ENCODE measurements around the gene KIAA0825.

The KIAA0825 gene

DNA sequence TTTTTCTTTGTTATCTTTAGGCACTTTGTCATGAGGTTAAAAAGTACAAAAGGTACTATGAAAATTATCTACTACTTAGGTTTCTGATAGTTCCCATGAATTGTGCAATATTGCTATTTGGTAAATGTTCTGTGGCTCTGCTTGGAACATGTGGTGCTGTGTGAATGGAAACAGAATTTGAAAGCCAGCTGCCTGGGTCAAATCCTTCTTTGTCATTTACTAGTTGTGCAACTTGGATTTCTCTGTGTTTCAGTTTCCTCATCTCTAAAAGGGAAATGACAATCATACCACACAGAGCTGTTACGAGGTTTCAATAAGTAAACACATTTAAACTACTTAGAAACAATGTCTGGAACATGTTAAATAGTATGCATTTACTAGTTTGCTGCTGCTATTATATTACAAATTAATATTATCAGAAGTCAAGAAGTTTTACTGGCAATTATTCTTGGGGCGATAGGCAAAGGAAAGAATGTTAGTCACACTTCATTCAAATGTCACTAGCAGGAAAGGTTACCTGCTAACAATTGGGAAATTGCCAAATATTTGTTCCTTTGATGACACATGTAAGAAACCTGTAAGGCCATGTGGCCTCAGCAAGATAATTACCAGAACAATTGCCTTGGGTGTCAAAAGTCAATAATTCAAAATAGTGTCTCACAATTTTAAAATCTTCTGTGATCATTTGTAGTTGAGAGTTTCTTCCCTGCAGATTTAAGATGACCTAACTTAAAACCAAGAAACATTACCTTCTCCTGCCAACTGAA is 184.8 kb downstream of the KIAA0825 start:
- no peak for DNase-seq

DNA sequence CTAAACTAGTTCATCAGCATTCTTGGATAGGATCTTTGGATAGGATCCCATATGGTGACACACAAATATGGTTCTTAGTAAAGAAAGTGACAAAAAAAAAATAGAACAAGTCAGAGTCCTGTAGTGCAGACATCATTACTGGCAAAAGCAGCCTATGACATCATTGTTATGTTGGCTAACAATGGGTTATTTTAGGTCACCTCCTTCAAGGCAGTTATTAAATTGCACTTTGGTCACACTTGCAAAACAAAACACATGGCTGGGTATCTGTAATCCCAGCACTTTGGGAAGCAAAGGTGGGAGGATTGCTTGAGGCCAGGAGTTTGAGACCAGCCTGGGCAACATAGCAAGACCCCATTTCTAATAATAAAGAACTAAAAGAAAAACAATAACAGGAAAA is 185.9 kb downstream of the KIAA0825 start:
- no peak for DNase-seq

DNA sequence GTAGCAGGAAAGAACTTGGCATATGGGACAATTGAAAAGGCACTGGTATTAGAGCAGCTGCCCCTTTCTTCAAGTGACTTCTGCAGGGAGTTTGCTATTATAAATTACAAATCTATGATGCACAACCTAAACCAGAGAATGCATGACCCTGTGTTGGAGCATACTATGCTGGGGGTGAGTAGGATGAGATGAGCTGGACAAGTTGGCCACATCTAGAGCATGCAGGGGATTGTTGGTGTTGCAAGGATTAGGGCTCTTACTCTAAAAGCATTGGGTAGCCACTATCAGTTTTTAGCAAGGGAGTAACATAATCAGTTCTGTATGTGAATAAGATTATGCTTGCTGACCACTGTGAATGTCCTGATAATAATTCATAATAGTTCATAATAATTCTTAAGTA is 186.7 kb downstream of the KIAA0825 start:
- no peak for DNase-seq

DNA sequence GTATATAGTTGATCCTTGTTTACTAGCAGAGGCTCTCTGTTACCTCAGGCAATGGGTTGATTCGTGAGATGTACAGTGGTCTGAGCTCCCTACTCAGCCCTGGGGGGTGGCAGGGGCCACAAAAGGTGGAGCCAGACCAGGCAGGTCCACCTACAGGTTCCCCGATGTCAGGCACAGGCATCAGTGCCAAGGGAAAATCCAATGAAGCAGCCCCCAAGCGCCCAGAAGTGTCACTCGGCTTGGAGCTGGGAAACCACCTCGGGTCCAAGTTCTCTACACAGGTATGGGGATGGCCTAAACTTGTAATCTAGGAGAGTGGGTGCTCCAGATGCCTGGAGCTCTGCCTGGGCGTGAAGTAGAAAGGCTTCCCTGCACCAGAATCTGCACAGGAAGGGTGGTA is 188.8 kb downstream of the KIAA0825 start:
- peak in 1 of 56 donors; percentile 0 for DNase-seq

DNA sequence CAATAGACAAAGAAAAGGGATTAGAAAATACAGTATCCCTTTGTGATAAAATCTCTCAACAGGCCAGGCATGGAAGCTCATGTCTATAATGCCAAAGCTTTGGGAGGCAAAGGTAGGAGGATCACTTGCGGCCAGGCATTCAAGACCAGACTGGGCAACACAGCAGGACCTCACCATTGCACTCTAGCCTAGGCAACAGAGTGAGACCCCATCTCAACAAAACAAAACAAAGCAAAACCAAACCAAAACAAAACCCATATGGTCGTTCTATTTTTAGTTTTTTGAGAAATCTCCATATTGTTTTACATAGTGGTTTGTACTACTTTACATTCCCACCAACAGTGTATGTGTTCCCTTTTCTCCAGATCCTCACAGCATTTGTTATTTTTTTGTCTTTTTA is 193.0 kb downstream of the KIAA0825 start:
- DNase-seq = no peak

DNA sequence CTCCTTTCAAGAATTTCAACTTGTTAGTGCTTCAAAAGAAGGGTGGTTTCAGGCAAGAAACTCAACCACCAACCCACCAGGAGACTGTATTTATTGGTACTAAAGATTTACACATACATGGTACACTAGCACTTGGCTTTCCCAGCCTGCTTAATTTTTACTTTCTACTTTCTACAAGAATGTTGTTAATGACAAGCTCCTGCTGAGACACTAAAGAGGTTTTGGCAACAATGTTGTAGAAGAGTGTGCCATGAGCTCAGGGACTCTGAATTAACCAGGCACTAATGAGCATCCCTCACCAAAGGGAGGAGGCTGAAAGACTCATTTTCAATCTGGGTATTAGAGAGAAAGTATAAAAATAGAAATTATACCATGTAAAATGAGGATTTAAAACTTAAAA is 195.0 kb downstream of the KIAA0825 start:
- no peak for DNase-seq

DNA sequence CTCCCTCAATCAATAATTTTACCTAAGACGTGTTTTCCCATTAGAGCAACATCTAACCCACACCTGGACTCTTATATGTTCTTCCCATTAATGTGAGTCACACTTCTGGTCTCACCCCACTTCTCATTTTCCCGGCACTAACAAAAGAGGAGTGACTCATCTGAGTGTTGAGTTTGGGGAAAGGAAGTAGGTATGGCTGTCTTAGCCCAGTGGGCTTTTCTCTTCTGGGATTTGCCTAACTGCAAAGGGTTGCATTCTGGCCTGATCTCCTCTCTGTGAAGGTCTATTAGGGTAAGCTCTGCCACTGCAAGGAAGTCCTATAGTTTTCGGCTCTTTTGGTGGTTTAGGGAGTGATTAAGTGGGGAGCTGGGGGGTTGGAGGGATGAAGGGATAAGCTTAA is 195.6 kb downstream of the KIAA0825 start:
- DNase-seq = no peak

DNA sequence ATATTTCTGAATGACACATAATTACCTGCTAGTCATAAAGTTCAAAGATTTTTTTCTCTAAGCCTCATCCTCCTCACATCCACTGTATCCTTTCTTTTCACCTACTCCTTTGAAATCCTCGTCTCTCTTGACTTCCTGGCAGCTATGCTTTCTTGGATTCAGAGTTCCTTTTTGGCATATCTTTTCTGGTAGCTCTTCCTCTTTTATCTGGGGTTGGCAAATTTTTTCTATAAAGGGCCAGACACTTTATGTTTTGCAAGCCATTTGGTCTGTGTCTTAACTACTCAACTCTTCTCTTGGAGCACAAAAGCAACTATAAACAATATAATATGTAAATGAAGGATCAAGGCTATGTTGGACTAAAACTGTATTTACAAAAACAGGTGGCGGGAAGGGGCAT is 197.5 kb downstream of the KIAA0825 start:
- no peak for DNase-seq

DNA sequence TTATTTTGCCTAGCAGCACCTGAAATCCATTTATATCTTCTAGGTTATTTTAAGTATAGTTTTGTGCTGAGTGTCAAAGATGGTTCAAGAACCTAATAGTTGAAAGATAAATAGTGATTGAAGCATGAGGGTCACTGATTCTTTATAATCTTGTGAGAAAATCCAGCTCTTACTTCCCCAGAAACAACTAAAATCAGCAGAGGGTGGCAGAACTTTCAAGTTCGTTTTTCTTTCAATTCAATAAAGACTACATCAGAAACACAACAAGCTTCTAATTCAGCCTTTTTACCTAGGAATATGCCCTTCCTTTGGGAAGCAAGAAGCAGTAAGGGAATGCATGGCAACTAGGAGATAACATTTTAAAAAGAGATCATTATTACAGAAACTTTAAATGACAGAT is 202.6 kb downstream of the KIAA0825 start:
- no peak for DNase-seq

DNA sequence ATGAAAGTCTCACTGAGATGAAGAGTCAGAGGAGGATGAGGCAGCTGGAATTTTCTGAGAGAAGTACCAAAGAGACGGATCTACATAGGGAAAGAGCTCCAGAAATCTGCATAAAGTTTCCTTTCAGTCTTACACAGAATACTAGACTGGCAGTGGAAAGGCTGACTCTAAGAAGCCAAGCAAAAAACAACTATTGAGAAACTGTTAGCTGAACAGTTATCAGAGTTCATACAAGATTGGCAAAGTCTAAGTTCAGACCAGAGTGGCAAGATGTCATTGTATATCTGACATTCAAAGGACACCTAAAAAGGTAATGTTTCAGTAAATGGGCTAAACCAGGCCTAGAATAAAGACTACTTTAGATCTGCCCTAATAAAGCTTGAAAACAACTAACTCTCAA is 209.0 kb downstream of the KIAA0825 start:
- DNase-seq = no peak

DNA sequence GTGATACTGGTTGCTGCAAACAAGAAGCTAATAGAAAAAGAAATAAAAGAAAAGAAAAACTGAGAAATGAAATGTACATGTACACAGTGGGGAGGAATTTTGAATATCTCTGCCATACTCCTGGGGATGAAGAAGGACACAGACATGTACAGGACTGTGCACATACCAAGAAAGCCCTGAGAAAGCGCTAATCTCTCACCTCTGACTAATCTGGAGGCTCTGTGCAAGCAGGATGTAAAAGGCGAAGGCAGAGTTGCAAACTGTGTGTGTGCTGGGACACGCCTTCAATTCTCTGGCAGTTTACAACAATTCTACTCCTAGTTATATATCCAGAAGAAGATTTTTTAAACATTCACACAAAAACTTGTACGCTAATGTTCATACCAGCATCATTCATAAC is 211.4 kb downstream of the KIAA0825 start:
- DNase-seq = no peak

DNA sequence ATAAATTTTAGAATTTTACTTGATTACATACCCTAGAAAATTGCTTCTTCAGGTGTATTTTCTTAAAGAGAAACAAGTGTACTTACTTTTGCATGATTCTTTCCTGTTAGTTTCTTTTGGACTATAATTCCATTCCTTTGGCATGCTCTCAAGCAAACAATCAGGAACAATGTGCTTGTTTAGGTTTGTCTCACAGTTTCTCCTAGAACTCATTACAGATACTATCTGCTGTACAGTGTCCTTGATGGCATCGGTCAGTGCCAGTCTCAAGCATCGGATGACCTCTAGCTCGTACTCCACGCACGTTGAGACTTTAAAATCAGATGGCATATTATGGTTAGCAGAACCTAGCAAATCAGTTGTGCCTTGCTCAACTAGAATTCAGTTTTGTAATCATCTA is 214.9 kb downstream of the KIAA0825 start:
- no peak for DNase-seq

DNA sequence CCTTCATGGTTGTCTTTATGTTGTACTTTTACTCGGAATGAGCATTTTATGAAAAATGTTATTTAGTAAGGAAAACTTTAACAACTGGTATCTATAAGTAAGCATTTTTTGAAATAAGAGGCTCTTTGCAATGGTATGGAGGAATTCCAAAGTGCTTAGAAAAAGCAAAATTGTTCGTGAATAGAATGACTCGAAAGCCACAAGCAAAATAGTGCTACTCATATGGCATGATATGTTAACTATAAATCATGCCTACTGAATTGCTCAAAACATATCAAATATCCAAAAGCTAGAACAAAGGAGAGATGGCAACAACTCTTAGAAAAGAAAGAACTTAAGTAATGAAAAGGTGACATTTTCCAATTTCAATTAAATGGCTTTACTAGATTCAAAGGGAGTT is 216.3 kb downstream of the KIAA0825 start:
- no peak for DNase-seq

DNA sequence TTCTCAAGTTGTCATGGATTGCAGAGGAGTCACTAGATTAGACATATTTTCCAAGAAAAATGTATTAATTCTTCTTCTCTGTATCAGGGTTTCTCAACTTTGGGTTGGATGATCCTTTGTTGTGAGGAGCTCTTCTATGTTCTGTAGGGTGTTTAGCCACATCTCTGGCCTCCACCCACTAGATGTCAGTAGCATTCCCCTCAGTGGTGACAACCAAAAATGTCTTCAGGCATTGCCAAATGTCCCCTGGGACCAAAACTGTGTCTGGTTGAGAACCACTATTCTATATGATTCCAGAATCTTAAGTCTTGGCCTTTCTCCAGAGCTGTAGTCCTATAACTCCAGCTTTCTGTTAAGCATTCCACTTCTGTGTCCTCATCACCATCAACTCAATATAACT is 220.9 kb downstream of the KIAA0825 start:
- no peak for DNase-seq

DNA sequence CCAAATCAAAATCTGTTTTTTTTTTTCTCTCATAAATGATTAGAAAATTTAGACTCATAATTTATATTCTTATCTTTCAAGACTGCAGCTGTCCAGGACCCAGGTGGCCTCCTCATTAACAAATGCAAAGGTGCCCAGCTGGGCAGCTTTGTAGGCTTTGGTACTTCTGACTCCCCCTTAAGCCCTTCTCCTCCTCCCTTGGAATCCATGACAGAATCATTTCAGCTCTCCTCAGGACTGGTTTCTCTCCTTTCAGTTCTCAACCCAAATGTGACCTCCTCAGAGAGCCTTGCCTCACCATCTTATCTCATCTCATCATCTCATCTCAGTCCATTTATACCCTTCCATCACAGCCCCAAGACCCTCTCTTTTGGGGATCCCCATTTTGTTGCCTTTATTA is 221.7 kb downstream of the KIAA0825 start:
- DNase-seq = no peak

DNA sequence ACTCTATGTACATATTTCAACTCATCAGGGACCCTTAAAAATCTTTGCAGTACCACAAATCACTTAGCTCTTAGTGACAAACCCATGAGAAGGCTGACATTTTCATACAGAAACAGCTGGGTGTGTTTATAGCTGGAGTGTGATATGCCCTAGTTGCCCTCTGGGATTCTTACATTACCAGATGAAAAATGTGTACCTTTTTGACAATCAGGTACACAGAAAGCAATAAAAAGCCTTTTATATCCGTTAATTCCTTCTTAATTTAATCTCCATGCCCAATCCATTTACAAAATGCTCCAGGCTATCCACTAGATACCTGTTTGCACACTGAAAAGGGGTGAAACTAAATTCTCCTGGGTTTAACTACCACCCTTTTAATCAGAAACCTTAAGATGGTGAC is 222.9 kb downstream of the KIAA0825 start:
- no peak for DNase-seq

DNA sequence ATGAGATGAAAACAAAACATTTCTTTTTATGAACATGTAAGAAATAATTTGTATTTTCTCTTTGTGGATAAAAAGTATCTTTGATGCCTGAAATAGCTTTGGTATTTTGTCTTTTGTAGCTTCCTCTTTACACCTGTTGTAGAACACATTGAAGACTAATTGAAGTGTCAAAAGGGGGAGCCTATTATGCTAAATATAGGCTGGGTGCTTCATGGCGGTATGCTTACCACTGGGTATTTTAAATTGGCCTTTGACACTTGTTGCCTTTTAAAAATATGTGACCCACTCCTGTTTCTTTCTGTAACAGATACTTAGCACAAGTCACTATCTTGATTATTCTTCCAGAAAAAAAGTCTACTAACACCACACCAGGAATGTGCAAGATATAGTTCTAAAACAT is 226.4 kb downstream of the KIAA0825 start:
- DNase-seq = no peak

DNA sequence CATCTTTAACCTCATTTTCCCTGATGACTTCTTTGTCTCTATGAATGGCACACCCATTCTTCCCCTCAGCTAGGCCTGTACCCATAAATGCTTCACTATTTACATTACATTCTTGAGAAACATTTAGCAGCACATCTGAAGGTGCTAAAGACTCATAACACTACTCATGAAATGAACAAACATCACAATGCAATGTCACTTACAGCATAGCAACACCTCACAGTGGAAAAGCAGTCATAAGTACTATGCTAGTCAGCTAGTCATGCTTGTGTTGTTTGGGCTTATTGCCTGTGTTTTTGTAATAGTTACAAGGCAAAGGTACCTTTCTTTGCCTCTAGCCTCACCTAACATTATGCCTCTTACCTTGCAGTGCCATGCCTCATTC is 228.9 kb downstream of the KIAA0825 start:
- no peak for DNase-seq

DNA sequence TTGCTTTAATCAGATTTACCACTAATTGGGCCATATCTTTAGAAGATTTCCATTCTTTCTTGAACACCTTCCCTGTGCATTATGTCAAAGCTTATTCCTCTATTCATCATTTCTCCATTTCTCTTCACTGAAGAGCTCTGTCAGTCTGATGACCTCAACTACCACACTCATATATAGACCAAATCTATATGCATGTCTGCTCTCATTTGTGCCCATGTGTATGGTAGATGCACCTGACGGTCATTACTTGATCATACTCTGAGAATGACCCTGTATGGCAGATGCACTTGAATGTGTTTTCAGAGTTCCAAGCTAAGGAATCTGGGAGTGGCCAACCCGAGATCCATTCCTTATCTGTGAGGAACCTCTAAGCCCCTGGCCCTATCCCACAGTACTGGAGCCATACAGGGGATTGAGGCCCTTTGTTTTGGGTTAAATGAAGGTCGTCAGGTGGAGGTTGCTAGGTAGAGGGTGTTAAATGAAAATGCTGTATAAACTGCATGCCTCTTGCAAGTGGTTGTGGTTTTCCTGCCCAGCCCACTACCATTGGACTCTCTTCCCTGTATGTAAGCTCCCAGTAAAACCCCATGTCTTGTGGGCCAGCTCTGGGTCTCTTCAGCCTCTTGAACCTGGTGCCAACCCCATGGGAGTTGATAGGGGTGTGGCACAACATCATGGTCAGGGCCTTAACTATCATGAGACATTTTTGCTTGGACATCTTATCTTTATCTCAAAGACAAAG is 229.5 kb downstream of the KIAA0825 start:
- no peak for DNase-seq

DNA sequence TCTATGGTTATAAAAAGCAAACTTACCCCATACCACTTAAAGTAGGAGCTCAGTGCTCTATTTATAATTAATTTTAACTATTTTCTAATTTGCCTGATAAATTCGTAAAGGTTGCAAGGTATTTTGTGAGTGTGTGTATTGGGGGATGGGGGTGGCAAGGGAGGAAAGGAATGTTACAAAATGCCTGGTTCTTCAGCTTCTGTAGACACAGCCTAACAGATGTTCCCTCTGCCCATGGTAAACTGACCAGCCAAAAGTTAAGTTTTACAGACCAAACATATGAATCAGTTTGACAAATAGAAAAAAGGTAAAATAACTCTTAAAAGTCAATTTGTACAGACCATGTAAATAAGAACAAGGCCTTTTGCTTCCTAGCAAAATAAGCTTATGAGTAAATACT is 232.6 kb downstream of the KIAA0825 start:
- no peak for DNase-seq

DNA sequence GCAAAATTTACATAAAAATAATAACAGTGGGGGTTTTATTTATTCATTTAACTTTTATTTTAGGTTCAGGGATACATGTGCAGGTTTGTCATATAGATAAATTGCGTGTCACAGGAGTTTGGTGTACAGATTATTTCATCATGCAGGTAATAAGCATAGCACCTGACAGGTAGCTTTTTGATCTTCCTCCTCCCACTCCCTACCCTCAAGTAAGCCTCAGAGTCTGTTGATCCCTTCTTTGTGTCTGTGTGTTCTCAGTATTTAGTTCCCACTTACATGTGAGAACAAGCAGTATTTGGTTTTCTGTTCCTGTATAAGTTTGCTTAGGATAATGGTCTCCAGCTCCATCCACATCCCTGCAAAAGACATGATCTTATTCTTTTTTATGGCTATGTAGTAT is 240.3 kb downstream of the KIAA0825 start:
- no peak for DNase-seq

DNA sequence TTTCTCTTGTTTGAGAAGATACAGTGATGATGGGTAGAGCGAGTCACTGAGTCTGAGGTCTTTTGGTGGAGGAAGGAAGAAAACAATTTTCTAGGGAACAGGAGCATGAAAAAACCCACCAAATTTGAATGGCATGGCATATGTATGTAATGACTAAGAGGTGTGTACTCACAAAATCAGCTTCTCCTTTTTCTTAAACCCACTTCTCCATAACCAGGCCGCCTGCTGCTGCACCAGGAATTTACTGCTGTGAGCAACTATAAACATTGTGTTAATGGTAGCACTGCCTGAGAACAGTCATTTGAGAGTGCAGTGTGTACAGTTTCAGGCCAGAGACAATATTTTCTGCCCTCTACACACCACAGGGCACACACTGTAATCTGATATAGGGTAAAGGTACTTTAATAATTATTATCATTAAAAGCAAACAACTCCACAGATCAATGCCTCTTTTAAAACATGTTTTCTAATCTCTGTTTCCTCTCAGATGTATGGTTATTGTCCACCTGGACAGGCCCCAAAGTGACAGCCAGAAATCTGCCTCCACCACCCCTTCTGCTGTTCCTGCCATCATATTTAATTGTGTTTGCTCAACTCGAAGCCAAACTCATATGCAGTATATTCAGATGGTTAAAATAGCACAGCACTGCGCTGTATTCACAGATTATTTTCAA is 241.6 kb downstream of the KIAA0825 start:
- DNase-seq = no peak

DNA sequence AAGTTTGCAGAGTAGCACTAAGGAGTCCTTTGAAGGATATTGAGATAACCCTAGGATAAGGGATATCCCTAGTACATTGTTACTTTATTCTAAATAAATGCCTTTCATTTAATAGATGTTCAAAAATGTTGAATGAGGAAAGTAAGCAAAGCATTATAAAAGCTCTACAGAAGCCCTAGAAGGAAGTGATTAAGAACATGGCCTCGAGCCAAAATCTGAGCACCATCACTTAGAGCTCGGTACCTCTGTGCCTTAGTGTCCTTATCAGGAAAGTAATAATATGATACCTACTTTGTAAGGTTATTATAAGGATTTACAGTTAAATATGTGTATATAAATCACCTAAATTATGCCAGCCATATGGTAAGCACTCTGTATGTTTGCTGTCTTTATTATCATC is 242.6 kb downstream of the KIAA0825 start:
- no peak for DNase-seq
